Keratinocyte (primary cell): ENCODE measurements around the gene TAF13.

ENCODE experiments used
- EZH2 ChIP-seq: IDR thresholded peaks from one replicate; pipeline ENCODE4 v1.6.1; 2012; ENCODE audit warnings: inconsistent platforms, mild to moderate bottlenecking, low read length, moderate library complexity
- TF ChIP-seq, protein P1 (sequence below), 3 experiments: IDR thresholded peaks in 1 of 3; conservative IDR thresholded peaks in 1 of 3; optimal IDR thresholded peaks in 1 of 3; 2 replicates in 2 of 3; 3 replicates in 1 of 3; pipeline versions ENCODE3 to v1.5.1; 2011; ENCODE audit warnings: low read length in 3 of 3, mild to moderate bottlenecking in 3 of 3, moderate library complexity in 2 of 3, control low read depth in 1 of 3, inconsistent platforms in 1 of 3; ENCODE audit not compliant: insufficient read depth in 2 of 3; ENCODE audit errors: extremely low read depth in 1 of 3

GRCh38 chr1:109040989-109041620 lies 34.7 kb downstream of the TAF13 start:
- TF ChIP-seq, protein P1, sequence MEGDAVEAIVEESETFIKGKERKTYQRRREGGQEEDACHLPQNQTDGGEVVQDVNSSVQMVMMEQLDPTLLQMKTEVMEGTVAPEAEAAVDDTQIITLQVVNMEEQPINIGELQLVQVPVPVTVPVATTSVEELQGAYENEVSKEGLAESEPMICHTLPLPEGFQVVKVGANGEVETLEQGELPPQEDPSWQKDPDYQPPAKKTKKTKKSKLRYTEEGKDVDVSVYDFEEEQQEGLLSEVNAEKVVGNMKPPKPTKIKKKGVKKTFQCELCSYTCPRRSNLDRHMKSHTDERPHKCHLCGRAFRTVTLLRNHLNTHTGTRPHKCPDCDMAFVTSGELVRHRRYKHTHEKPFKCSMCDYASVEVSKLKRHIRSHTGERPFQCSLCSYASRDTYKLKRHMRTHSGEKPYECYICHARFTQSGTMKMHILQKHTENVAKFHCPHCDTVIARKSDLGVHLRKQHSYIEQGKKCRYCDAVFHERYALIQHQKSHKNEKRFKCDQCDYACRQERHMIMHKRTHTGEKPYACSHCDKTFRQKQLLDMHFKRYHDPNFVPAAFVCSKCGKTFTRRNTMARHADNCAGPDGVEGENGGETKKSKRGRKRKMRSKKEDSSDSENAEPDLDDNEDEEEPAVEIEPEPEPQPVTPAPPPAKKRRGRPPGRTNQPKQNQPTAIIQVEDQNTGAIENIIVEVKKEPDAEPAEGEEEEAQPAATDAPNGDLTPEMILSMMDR (optimal IDR thresholded peaks at IDR 0.05 in 1 of 3, IDR thresholded peaks at IDR 0.05 in 1 of 3, conservative IDR thresholded peaks at IDR 0.05 in 1 of 3; ENCODE audit: extremely low read depth in 1 of 3, insufficient read depth in 2 of 3, low read length in 3 of 3), result peak in 1 of 3 experiments; percentile 19
- TF ChIP-seq EZH2, result no peak
